A673 (cell line): ENCODE data around the gene IL33. TPM values are rescaled to one million over a fixed set of nuclear protein-coding genes. Genes with fewer than 3 reads are reported as not detected.

Source experiments
- BruUV-seq: library from RNA; stranded (reverse); fragments of 400-500 nt; replicated peaks from 2 replicates; lab custom pipeline; 2021; lab: Mats Ljungman, UMichigan
- CTCF ChIA-PET: fragments of 300-600 bp; sonication (Branson Sonifier 250); formaldehyde crosslinking; loops from one replicate; lab custom pipeline; 2022; ENCODE audit warnings: antibody characterized with exemption; lab: Charles Lee
- POLR2A ChIA-PET: fragments of 300-600 bp; sonication (Branson Sonifier 250); formaldehyde crosslinking; loops from one replicate; lab custom pipeline; 2022; ENCODE audit warnings: antibody characterized with exemption; ENCODE audit not compliant: low non-redundant PET; lab: Charles Lee
- DNase-seq: peaks from one replicate; pipeline ENCODE4 v3.0.0-alpha.2; 2015; ENCODE audit warnings: low spot score
- H3K27ac ChIP-seq: fragments of 200-600 bp; sonication (generic); 2 replicates; pipeline ENCODE4 v1.5.1; 2016; ENCODE audit warnings: mixed run types, low read depth, mild to moderate bottlenecking, mixed read lengths, antibody characterized with exemption, low read length; ENCODE audit not compliant: poor library complexity, severe bottlenecking
- H3K27me3 ChIP-seq: fragments of 200-600 bp; sonication (generic); replicated peaks from 2 replicates; pipeline ENCODE4 v1.6.1; 2017; ENCODE audit warnings: mixed run types, low read depth, mild to moderate bottlenecking, mixed read lengths, antibody characterized with exemption, low read length; ENCODE audit not compliant: insufficient read depth, poor library complexity
- H3K36me3 ChIP-seq: fragments of 200-600 bp; sonication (generic); 2 replicates; pipeline ENCODE4 v1.6.1; 2016; ENCODE audit warnings: mixed run types, mild to moderate bottlenecking, mixed read lengths, antibody characterized with exemption, low read length; ENCODE audit not compliant: insufficient read depth, poor library complexity, severe bottlenecking
- H3K4me1 ChIP-seq: fragments of 200-600 bp; sonication (generic); 2 replicates; pipeline ENCODE4 v1.6.1; 2017; ENCODE audit warnings: mixed run types, mild to moderate bottlenecking, mixed read lengths, antibody characterized with exemption, low read length; ENCODE audit not compliant: insufficient read depth, poor library complexity, severe bottlenecking
- H3K4me3 ChIP-seq: fragments of 200-600 bp; sonication (generic); 2 replicates; pipeline ENCODE4 v1.5.1; 2016; ENCODE audit warnings: low read depth, mixed run types, mild to moderate bottlenecking, mixed read lengths, low read length; ENCODE audit not compliant: poor library complexity, severe bottlenecking
- H3K9me3 ChIP-seq: fragments of 200-600 bp; sonication (generic); 2 replicates; pipeline ENCODE4 v1.6.1; 2016; ENCODE audit warnings: mixed run types, low read depth, mild to moderate bottlenecking, mixed read lengths, antibody characterized with exemption, low read length; ENCODE audit not compliant: poor library complexity, severe bottlenecking
- EZH2 ChIP-seq: fragments of 200-600 bp; sonication (generic); IDR thresholded peaks from 2 replicates; pipeline ENCODE4 v1.6.1; 2017; ENCODE audit warnings: borderline replicate concordance, low read depth, mild to moderate bottlenecking, mixed read lengths, antibody characterized with exemption, low read length; ENCODE audit not compliant: poor library complexity, severe bottlenecking
- intact Hi-C: fragments of 100-400 bp; cut with micrococcal nuclease; formaldehyde crosslinking; loops from one replicate; pipeline ENCODE4 v1.10.0; 2022; ENCODE audit not compliant: unreplicated experiment
- total RNA-seq: library from RNA; stranded (reverse); gene quantifications from 2 replicates; pipeline ENCODE4 v1.2.3, GENCODE V29; 2021
- TF ChIP-seq, protein P1 (sequence below): fragments of 300-800, 200-600 bp; sonication (generic); conservative IDR thresholded peaks from 2 replicates; pipeline ENCODE4 v1.5.1; 2017; ENCODE audit warnings: low read depth, mild to moderate bottlenecking, antibody characterized with exemption, low read length, moderate library complexity, mixed read lengths

Gene IL33
- total RNA-seq, 1 experiment from 2014 or later, result 3.3 TPM

DNA sequence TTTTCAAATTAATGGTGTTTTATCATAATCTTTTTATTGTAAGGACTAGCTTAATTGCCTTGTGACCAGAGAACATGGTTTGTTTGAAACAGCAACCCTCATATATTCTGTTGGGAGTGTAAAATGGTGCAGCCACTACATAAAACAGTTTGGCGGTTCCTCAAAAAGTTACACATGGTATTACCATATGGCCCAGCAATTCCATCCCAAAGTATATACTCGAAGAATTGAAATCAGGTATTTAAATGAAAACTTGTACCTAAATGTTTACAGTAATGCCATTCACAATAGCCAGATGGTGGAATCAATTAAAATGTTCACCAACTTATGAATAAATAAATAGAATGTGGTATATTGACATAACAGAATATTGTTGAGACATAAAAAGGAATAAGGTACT, 14.8 kb upstream of the IL33 start:
- BruUV-seq, result no TSS peak
- no peak for DNase-seq
- Histone ChIP-seq H3K9me3 (no peaks in the 10 kb centered on the region), H3K4me3 (no peak overlapping the region), H3K27ac (no peak overlapping the region), H3K4me1 (no peaks in the 10 kb centered on the region), H3K36me3 (no peaks in the 10 kb centered on the region), H3K27me3 (no peaks in the 10 kb centered on the region)
- CTCF ChIA-PET, result no interaction called here
- TF ChIP-seq EZH2, result no peak
- TF ChIP-seq, protein P1, sequence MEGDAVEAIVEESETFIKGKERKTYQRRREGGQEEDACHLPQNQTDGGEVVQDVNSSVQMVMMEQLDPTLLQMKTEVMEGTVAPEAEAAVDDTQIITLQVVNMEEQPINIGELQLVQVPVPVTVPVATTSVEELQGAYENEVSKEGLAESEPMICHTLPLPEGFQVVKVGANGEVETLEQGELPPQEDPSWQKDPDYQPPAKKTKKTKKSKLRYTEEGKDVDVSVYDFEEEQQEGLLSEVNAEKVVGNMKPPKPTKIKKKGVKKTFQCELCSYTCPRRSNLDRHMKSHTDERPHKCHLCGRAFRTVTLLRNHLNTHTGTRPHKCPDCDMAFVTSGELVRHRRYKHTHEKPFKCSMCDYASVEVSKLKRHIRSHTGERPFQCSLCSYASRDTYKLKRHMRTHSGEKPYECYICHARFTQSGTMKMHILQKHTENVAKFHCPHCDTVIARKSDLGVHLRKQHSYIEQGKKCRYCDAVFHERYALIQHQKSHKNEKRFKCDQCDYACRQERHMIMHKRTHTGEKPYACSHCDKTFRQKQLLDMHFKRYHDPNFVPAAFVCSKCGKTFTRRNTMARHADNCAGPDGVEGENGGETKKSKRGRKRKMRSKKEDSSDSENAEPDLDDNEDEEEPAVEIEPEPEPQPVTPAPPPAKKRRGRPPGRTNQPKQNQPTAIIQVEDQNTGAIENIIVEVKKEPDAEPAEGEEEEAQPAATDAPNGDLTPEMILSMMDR, result no peak
- intact Hi-C loops, result no loop called here
- POLR2A ChIA-PET, result no interaction called here

DNA sequence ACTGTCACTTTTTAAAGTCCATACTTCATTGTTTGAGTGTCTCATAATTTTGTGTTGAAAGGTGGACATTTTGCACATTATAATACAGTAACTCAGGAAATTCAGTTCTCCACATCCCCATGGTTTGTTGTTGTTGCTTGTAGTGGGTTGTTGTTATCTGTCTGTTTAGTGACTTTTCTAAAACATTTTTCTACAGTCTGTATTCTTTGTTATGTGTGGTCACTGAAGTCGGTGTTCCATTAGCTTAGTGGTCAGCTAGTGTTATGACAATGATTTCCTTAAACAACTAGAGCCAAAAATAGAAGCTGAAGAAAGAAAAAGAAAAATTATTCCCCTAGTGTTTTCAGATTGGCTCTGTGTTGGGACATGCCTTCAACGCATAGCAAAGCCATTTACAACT, 5.6 kb upstream of the IL33 start:
- H3K27ac ChIP-seq, result no peak overlapping the region
- intact Hi-C loops, result no loop called here
- TF ChIP-seq, protein P1, result no peak
- TF ChIP-seq EZH2, result no peak
- no peaks in the 10 kb centered on the region for H3K36me3 ChIP-seq
- no peak for DNase-seq
- no TSS peak for BruUV-seq
- H3K27me3 ChIP-seq, result no peaks in the 10 kb centered on the region
- peaks cover 16% of the 10 kb centered on the region for H3K9me3 ChIP-seq
- H3K4me1 ChIP-seq, result peaks cover 7% of the 10 kb centered on the region
- POLR2A ChIA-PET, result no interaction called here
- no peak overlapping the region for H3K4me3 ChIP-seq
- CTCF ChIA-PET, result no interaction called here

DNA sequence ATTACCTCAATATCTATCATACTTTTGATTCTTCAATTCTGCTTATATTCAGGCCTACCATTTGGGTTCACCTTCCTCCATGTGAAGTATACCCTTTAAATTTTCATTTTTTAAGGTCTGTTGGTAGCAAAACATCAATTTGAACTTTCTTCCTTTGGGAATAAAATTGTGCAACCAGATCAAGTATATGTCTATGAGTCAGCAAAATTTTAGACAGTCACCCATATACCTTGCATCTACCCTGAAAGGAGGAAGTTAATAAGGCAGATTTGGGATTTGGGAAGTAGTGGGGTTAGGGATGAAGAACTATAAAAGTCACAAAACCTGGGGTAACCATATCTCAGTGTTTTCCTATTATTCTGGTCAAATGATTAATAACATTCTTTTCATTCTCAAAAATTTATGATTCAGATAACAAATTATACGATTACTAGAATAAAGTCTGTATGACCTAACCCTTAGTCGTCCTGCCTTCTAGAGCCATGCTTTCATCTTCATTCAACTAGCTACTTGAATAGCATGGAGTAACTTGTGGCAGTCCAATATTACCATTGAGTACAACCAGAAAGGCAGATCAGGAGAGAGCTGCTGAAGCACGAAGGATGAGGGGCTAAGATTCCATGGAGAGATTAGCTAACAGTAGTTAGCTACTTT, 2.8 kb upstream of the IL33 start:
- POLR2A ChIA-PET, result no interaction called here
- BruUV-seq, result no TSS peak
- Histone ChIP-seq H3K4me3 (no peak overlapping the region), H3K27me3 (no peaks in the 10 kb centered on the region), H3K9me3 (peaks cover 16% of the 10 kb centered on the region), H3K36me3 (no peaks in the 10 kb centered on the region), H3K4me1 (peaks cover 32% of the 10 kb centered on the region), H3K27ac (no peak overlapping the region)
- intact Hi-C loops, result no loop called here
- DNase-seq, result no peak
- no peak for TF ChIP-seq EZH2
- TF ChIP-seq, protein P1, result no peak
- CTCF ChIA-PET, result no interaction called here
